ENCODE data around the gene ALPK1. TPM values are rescaled to one million over a fixed set of nuclear protein-coding genes. Genes with fewer than 3 reads are reported as not detected.
"Not testable (repeated sequence)": the region's sequence is repeated elsewhere in the genome, so short reads cannot be mapped to it uniquely, and the experiment has no call there.

ALPK1 gene
- total RNA-seq = 10 to 100 TPM; 23.0 to 26.3 TPM
- long read RNA-seq, full-length matches to known transcripts = 2 of 8 reads
- long read RNA-seq, partial matches to known transcripts = 2 of 8 reads
- long read RNA-seq, other reads (novel, unspliced or antisense) = 4 of 8 reads

DNA sequence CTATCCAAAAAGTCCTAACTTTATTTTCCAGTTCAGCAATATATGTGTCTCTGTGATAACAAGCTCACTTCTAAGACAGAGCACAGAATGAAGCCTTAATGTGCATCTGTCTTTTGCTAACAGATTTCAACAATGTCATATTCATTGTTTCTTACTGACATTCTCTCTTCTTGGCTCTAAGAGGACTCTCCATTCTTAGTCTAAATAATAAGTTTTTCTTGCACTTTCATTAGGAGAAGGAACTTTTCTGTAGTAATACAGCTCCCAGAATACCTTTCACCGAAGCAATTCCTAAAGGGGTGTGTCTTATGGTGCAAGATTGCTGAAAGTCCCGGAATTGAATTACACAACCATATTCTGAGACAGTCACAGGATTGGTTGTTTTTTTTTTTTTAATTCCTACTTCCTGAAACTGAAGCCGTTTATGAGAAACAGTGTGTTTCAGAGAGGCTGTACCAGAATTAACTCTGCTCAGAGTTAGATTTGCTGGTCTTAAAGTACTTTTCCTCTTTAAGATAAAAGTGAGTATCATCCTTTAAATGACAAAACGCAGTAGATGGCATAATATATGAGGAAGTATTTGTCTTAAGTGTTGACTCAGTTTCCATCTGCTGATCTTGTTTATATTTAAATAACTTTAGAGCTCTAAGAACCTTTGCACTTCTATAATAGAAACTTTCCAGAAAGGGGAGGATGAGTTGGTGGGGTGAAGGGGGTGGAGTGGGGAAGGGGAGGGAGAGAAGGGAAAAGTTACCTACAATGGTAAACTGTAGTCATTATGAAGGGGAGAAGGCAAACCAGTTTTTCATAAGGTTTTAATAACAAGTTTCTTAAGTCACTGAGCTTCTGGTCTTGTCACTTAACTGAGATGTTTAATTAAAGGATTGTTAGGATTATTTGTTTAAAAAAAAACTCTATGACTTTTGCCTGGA, at the start of gene ALPK1:
Gene ALPK1 (plus strand): TSS at position 421 of the 932 bp plus-strand sequence.
- DNase-seq (no peak), ATAC-seq (peak; percentile 99)
- intact Hi-C loops (cut with DNase I, micrococcal nuclease) = no loop called here

DNA sequence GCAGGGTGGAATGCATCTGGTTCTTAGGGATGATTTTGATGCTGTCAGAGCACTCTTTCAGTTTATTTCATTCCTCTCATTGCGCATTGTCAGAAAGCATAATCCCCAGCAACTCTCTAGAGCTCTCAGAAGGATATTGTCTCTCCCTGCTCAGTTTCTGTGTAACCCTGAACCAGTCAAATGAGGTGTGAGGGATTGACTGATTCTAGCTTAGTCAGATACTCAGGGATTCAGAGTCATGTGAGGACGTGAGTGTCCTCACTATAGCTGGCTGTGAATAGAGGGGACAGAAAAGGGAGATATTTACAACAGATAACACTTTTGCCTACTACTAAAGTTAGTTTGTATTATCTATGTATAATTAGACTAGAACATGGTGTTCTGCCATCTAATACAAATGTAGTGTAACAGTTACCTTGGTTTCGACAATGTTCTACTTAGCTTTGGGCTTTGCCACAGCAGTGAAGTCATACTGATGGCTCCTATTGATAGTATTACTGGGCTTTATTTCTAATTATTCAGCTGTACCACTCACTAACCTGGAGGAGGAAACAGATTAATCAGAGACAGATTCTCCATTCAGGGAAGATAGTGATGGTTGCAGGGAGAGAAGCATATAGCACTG, 46.0 kb upstream of the ALPK1 start:
- no peak for DNase-seq
- intact Hi-C loops (cut with DNase I, micrococcal nuclease) = no loop called here
- no peak for ATAC-seq

DNA sequence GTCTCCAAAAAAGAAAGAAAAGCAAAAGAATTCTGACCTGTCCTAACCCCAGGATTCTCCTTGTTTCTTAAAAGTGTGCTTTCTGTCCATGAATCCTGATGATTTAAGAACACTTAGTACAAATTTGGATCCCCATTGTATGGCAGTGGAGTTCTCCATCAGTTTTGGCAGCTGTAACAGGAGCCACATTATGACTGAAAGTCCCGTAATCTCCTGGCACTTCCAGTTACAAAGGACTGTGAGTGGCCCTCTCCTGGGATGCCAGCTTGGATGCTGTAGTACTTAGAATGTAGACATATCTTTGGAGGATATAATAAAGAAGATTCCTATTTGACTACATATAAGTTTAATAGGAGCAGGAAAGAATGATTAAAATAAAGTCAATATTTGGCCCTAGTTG, 44.9 kb upstream of the ALPK1 start:
- DNase-seq = no peak
- ATAC-seq = no peak
- intact Hi-C loops (cut with DNase I, micrococcal nuclease) = no loop called here

DNA sequence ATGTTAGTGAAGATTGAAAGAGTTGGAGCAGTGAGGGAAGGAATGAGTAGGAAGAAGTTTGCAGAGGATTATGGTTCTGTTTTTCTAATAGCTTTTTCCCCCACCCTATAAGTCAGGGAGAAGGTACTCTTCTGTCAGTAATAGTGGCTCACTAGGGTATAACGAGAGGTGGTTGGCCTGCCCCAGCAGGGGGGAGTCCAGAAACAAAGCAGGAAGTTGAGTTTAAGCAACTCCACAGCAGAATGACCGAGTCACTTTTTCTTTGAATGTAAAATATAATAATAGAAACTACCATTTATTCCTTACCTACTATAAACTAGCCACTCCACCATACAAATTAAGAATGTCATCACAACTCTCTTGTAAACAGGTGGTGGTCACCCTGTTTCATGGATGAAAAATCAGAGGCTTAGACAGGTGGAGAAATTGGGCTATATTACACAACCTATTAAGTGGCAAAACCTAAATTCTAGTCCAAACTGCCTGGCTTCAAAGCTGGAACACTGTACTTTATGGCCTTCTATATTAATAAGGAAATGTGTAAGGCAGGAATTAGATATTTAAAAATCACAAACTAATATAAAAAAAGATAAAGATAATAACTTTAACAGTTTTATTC, 43.7 kb upstream of the ALPK1 start:
- intact Hi-C loops (cut with DNase I, micrococcal nuclease) = no loop called here
- no peak for DNase-seq
- ATAC-seq = no peak

DNA sequence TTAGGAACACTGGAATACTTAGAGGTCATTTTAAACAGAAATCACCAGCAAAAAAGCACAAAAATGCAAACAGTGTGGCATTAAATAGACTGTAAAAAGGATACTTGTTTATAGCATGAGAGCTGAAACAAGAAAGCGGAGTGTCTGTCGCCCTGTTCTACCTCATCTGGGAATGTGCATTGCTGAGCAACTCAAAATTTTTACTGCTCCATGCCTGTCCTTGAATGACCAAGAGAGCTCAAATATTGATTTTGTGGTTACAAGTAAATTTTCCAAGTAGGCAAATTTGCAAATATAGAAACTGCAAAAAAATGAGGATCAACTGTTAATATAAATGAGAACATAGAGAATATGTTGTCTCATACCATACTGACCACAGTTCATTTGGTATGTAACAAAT, 40.1 kb upstream of the ALPK1 start:
- intact Hi-C loops (cut with DNase I, micrococcal nuclease) = no loop called here
- ATAC-seq (no peak), DNase-seq (no peak)

DNA sequence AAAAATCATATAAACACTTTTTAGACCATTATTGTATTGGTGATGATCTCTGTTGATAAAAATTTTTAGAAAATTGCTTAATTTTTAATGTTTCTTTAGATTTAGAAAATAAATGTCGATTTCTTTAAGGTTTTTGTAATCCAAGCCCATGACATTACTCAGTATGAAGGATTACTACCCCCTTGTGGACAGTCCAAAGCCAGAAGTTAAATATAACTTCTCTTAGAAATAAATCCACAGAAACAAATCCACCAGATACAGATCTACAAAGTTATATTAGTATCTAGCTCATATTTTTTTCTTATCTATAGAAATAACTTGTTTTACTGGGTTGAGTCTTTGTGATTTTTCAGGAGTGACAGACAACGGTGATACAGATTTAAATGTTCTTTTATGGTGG, 30.3 kb upstream of the ALPK1 start:
- DNase-seq (no peak), ATAC-seq (no peak)
- intact Hi-C loops (cut with DNase I, micrococcal nuclease) = no loop called here

DNA sequence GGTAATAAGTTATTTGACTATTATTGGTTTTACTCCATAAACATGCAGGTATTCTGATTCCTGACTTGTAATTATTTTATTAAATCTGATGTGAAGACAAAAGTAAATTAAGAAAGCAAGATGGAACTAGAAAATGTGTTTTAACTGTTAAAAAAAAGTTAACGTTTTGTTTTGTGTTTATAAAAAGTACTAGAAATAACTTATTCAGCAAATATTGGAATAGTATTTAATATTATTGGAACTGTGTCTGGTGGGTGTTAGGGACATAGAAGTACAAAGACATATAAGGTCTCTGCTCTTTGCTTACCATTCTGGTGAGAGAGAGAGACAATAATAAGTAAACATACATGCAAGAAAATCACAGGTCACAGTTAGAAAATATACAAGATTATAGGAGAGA, 27.1 kb upstream of the ALPK1 start:
- intact Hi-C loops (cut with DNase I, micrococcal nuclease) = no loop called here
- DNase-seq (no peak), ATAC-seq (no peak)

DNA sequence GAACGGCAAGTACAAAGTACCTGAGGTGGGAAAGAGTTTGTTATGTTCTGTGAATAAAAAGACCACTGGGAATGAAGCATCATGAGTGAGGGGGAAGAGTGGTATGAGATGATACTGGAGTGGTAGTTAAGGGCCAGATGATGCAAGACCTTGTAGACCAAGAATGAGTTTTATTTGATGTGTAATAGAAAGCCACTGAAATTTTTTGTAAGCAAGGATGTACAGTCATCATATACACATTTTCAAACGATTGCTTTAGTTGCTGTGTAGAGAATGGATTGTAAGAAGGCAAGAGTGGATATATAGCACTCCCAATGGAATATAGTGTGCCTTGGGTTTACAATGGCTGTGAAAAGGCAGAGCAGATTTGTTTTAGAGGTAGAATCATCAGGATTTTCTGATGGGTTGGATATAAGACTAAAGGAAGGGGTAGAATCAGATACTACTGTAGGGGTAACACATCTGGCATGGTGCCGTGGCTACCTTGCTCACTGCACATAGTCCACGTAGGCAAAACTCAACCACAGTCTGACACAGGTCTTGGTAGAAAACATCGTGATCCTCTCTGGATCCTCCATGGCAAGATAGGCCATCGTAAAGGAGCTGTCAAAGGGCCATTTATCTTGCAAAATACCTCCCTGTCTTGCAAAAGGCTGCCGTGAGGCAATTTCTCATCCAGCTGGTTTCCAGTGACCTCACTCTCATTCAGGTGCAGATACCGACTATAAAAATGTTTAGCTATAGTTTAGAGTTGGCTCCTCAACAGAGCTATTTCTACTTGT, 26.3 kb upstream of the ALPK1 start:
- DNase-seq = no peak
- ATAC-seq = no peak
- intact Hi-C loops (cut with DNase I, micrococcal nuclease) = no loop called here

DNA sequence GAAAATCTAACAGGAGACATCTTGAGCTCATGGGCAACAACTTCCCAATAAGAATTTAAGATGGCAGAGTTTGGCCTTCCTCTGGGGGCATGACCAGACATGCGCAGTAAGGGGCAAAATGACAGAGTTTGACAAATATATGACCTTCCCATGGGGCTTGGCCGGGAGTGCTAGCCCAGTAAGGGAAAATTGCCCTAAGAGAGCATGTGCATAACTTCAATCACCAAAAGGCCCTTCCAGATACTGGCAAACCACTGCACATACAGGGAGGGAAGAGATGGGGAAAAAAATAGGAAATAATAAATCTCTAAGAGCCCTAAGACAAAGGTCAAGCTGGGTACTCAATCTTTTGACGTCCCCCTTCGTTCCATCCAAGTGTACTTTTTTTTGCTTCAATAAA, 24.9 kb upstream of the ALPK1 start:
- intact Hi-C loops (cut with DNase I, micrococcal nuclease) = no loop called here
- no peak for ATAC-seq
- DNase-seq = no peak

DNA sequence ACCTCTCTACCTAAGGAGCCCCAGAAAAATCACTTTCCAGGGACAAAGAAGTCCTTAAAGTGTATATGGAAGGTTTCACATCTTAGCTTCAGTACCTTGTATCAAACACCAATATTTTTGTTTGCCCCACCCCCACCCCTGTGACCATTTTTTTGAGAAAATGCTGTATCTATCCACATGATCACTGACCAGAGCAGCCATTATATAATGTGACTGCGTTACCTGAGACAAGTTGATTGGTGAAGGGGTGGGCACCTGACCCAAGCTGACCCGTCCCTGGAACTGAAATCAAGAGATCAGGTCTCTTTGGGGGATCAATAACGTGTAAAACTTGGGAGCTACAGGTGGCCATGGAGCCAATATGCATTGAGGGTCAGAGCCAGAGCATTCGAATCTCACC, 22.2 kb upstream of the ALPK1 start:
- DNase-seq = no peak
- intact Hi-C loops (cut with DNase I, micrococcal nuclease) = no loop called here
- no peak for ATAC-seq

DNA sequence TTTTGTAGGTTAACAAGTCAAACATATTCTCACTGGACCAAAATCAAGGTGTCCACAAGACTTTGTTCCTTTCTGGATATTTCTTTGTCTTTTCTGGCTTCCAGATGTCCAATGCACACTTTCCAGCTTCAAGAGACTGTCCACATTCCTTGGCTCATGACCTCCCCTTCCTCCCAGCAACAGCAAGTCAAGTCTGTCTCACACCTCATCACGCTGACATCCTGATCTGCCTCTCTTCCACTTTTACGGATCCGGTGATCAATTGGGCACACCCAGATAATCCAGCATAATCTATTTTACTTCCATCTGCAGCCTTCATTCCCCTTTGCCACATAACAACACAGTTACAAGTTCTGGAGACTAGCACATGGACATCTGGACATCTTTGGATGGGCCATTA, 21.1 kb upstream of the ALPK1 start:
- DNase-seq (no peak), ATAC-seq (no peak)
- intact Hi-C loops (cut with DNase I, micrococcal nuclease) = no loop called here

DNA sequence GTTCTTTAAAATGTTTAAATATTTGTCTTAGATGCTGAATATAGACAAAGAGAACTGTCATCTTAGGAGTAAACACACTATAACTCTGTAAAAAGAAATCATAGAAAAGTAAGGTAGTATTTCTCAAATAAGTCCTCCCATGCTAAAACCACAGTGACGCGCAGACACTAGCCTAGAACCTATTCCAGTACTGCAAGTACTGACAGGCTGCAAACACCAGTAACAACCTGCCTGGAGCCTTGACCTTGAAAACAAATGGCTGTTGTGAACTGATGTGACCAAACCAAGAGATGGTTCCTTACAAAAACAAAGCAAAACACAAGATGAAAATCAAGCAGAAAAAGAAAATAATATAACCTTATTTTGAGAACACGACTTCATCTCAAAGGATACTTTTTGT, 19.9 kb upstream of the ALPK1 start:
- intact Hi-C loops (cut with DNase I, micrococcal nuclease) = no loop called here
- ATAC-seq (no peak), DNase-seq (no peak)

DNA sequence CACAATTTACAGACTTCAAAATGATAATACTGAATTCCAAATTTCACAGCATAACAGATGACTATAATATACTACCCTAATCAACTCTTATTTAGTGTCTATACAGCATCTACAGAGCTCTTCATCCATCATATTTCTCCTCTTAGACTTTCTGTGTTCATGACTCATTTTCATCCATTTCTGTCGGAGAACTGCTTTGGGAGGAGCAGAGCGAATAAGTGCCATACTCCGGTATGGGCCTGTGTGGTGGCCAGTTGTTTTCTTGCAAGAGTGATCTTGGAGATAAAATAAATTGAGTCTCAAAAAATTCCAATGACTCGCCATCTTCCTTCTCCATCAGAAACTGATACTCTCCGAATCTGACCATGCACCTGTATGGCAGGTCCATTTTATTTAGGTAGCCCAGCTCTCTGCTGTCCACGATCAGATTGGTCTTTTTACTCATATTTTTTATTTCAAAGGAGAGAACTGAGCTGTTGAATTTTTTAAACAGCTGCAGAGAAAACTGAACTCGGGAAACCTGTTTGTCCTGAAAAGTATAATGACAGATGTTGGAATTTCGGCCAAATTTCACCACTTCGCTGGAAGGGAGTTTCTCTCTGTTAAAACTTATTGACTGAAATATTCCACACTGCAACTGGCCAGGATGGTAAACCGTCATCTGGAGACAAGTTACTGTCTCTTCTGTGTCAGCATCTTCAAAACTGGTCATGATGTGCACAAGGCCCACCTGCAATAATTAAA, 19.3 kb upstream of the ALPK1 start:
- no peak for DNase-seq
- intact Hi-C loops (cut with DNase I, micrococcal nuclease) = no loop called here
- ATAC-seq = no peak

DNA sequence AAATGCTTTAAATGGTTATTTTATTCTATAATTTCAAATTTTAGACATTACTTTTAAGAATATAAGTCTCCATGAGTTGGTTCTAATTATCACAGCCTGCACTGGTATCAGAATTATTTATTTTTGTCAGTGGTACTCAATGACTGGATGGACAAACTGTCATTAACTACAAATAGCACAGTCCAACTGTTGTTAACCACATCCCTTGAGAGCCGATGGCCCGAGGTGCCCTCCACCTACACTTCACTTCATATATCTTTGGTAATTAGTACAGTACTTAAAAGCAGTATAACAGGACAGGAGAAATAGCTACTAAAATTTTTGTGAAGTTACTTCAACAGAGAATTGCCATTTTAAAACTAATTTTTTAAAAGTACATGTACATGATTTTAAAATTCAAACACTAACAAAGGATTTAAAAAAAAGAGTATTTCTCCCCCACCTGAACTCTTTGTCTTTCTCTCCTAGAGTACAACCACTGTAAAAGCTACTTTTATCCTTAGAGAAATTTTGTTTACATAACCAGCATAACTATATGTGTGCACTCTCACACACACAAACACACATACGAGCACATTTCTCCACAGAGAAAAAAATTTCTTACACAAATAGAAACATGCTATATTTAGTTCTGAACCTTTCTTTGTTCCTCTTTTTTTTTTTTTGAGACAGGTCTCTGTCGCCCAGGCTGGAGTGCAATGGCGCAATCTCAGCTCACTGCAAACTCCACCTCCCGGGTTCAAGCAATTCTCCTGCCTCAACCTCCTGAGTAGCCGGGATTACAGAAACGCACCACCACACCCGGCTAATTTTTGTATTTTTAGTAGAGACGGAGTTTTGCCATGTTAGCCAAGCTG, 17.9 kb upstream of the ALPK1 start:
- ATAC-seq (peak; percentile 27), DNase-seq (no peak)
- intact Hi-C loops (cut with DNase I, micrococcal nuclease) = no loop called here

DNA sequence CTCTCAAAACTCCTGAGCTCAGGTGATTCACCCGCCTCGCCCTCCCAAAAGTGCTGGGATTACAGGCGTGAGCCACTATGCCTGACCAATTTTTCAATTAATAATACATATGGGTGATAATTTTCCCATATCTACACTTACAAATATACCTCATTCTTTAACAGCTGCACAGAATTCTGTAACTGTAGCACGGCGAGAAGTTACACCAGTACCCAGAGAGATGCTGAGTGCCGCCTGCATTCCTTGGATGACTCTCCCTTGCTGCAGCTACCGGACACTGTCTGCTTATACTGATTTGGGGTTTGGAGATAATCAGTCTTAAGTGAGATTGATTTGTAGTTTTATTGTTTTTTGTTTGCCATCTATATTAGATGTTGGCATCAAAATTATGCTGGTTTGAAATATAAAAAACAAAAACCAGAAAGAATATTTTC, 17.3 kb upstream of the ALPK1 start:
- intact Hi-C loops (cut with DNase I, micrococcal nuclease) = no loop called here
- no peak for DNase-seq
- ATAC-seq = no peak

DNA sequence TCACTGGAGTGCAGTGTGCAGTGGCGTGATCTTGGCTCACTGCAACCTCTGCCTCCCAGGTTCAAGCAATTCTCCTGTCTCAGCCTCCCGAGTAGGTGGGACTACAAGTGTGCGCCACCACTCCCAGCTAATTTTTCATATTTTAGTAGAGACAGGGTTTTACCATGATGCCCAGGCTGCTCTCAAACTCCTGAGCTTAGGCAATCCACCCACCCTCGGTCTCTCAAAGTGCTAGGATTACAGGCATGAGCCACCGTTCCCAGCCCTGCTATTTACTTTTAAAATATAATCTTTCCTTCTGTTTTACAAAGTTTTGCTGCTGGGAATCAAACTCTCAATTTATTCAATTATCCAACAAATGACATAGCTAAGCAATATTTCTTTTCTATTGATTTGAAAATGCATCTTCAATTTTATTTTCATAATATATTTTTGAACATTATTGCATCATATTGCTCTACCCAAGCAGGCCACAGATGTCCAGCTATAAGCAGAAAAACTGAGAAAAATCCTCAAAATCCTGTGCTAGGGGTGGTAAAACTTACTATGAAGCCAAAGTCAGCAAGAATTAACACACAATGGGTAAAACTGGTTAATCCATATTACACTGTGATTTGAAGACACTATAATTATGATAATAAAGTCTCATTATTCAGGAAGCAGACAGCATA, 16.6 kb upstream of the ALPK1 start:
- no peak for DNase-seq
- no peak for ATAC-seq
- intact Hi-C loops (cut with DNase I, micrococcal nuclease) = no loop called here

DNA sequence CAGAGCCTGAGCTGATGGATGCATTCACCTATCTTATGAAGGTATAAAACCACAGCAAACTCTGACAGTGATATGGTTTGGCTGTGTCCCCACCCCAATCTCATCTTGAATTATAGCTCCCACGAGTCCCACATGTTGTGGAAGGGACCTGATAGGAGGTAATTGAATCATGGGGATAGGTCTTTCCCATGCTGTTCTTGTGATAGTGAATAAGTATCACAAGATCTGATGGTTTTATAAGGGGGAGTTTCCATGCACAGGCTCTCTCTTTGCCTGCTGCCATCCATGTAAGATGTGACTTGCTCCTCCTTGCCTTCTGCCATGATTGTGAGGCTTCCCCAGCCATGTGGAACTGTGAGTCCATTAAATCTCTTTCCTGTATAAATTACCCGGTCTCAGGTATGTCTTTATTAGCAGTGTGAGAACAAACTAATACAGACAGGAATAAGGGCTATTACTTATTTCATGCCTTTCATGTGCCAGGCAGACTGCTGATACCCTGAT, 15.2 kb upstream of the ALPK1 start:
- DNase-seq; ATAC-seq; intact Hi-C loops (cut with DNase I, micrococcal nuclease): not testable (repeated sequence)
